WTC11 (cell line): Measurements from ENCODE around the gene USP21. TPM values are rescaled to one million over a fixed set of nuclear protein-coding genes. Genes with fewer than 3 reads are reported as not detected.

ENCODE experiments used
- ATAC-seq: fragments of 200-7000 bp; cut with Tn5 transposase; 2 replicates; pipeline ENCODE4 v1.10.0; 2021; ENCODE audit warnings: mild to moderate bottlenecking, moderate library complexity
- CTCF ChIA-PET: fragments of 300-600 bp; sonication (Branson Sonifier 250); formaldehyde crosslinking; loops from one replicate; lab custom pipeline; 2021; ENCODE audit warnings: antibody characterized with exemption; lab: Charles Lee
- POLR2A ChIA-PET: fragments of 350-600 bp; sonication (Branson Sonifier 250); formaldehyde crosslinking; loops from one replicate; lab custom pipeline; 2021; ENCODE audit warnings: antibody characterized with exemption; lab: Charles Lee
- DNase-seq: peaks from one replicate; pipeline ENCODE4 v3.0.0; 2021; ENCODE audit warnings: low spot score
- H3K27ac Mint-ChIP-seq: 2 replicates; pipeline ENCODE4 v1.8.0; 2021; ENCODE audit warnings: mixed read lengths
- H3K27me3 Mint-ChIP-seq: 2 replicates; pipeline ENCODE4 v1.8.0; 2021; ENCODE audit warnings: low read depth, mild to moderate bottlenecking, moderate library complexity, mixed read lengths
- H3K36me3 Mint-ChIP-seq: 2 replicates; pipeline ENCODE4 v1.8.0; 2021; ENCODE audit warnings: mixed read lengths
- H3K4me1 Mint-ChIP-seq: 2 replicates; pipeline ENCODE4 v1.8.0; 2022; ENCODE audit warnings: mixed read lengths
- H3K4me3 Mint-ChIP-seq: 2 replicates; pipeline ENCODE4 v1.8.0; 2021; ENCODE audit warnings: mild to moderate bottlenecking, moderate library complexity, mixed read lengths
- H3K9me3 Mint-ChIP-seq: 2 replicates; pipeline ENCODE4 v1.8.0; 2021; ENCODE audit warnings: mixed read lengths
- CREM ChIP-seq: sonication (generic); formaldehyde crosslinking; IDR thresholded peaks from 2 replicates; pipeline ENCODE4 v1.8.1; 2022; ENCODE audit warnings: mild to moderate bottlenecking, missing genetic modification reagents, moderate library complexity
- CTCF ChIP-seq: fragments of 200-600 bp; IDR thresholded peaks from 2 replicates; pipeline ENCODE4 v1.8.0; 2022; ENCODE audit warnings: antibody characterized with exemption
- E2F5 ChIP-seq: sonication (generic); formaldehyde crosslinking; IDR thresholded peaks from 2 replicates; pipeline ENCODE4 v1.8.1; 2022; ENCODE audit warnings: mild to moderate bottlenecking, moderate library complexity, missing genetic modification reagents
- EMX1 ChIP-seq: fragments of 250-450 bp; sonication (Bioruptor Pico); IDR thresholded peaks from 2 replicates; pipeline ENCODE4 v1.8.0; 2021; ENCODE audit warnings: mild to moderate bottlenecking
- FOXP4 ChIP-seq: sonication (generic); formaldehyde crosslinking; IDR thresholded peaks from 2 replicates; pipeline ENCODE4 v1.8.0; 2022; ENCODE audit warnings: mild to moderate bottlenecking, missing genetic modification reagents
- MAX ChIP-seq: sonication (generic); formaldehyde crosslinking; IDR thresholded peaks from 2 replicates; pipeline ENCODE4 v1.8.0; 2022; ENCODE audit warnings: mild to moderate bottlenecking, missing genetic modification reagents
- MYBL2 ChIP-seq: sonication (generic); formaldehyde crosslinking; IDR thresholded peaks from 2 replicates; pipeline ENCODE4 v1.8.1; 2023; ENCODE audit warnings: mild to moderate bottlenecking, moderate library complexity, missing genetic modification reagents
- NFYB ChIP-seq: sonication (generic); formaldehyde crosslinking; conservative IDR thresholded peaks from 2 replicates; pipeline ENCODE4 v1.8.0; 2022; ENCODE audit warnings: low read depth, missing genetic modification reagents
- PRDM15 ChIP-seq: sonication (generic); formaldehyde crosslinking; IDR thresholded peaks from 2 replicates; pipeline ENCODE4 v1.8.0; 2022; ENCODE audit warnings: missing genetic modification reagents
- RELA ChIP-seq: sonication (generic); formaldehyde crosslinking; IDR thresholded peaks from 2 replicates; pipeline ENCODE4 v1.8.1; 2022; ENCODE audit warnings: missing genetic modification reagents, mild to moderate bottlenecking, borderline replicate concordance
- SMAD4 ChIP-seq: sonication (generic); formaldehyde crosslinking; IDR thresholded peaks from 2 replicates; pipeline ENCODE4 v1.8.0; 2022; ENCODE audit warnings: mild to moderate bottlenecking, missing genetic modification reagents
- SP1 ChIP-seq: sonication (generic); formaldehyde crosslinking; conservative IDR thresholded peaks from 2 replicates; pipeline ENCODE4 v1.8.1; 2022; ENCODE audit warnings: missing genetic modification reagents
- USF1 ChIP-seq: sonication (generic); formaldehyde crosslinking; IDR thresholded peaks from 2 replicates; pipeline ENCODE4 v1.8.0; 2022; ENCODE audit warnings: mild to moderate bottlenecking, missing genetic modification reagents
- USF2 ChIP-seq: sonication (generic); formaldehyde crosslinking; IDR thresholded peaks from 2 replicates; pipeline ENCODE4 v1.8.1; 2023; ENCODE audit warnings: mild to moderate bottlenecking, missing genetic modification reagents, moderate library complexity
- ZNF232 ChIP-seq: sonication (generic); formaldehyde crosslinking; IDR thresholded peaks from 2 replicates; pipeline ENCODE4 v1.8.0; 2022; ENCODE audit warnings: mild to moderate bottlenecking, missing genetic modification reagents
- ZNF416 ChIP-seq: fragments of 250-450 bp; sonication (Bioruptor Pico); IDR thresholded peaks from 2 replicates; pipeline ENCODE4 v1.9.0; 2021; ENCODE audit warnings: mild to moderate bottlenecking, inconsistent platforms
- ZNF425 ChIP-seq: fragments of 250-450 bp; sonication (Bioruptor Pico); conservative IDR thresholded peaks from 2 replicates; pipeline ENCODE4 v1.9.0; 2021; ENCODE audit warnings: mild to moderate bottlenecking
- total RNA-seq: library from RNA; stranded (reverse); gene quantifications from 3 replicates; pipeline ENCODE4 v1.2.3, GENCODE V29; 2021

USP21 gene
- total RNA-seq, 1 experiment from 2014 or later: 30.8 TPM

GRCh38 chr1:161165742-161166668 is 6.7 kb downstream of the USP21 start, which contains the start of gene PPOX:
Gene PPOX (plus strand): TSS chr1:161166426. CDS start chr1:161166848, 422 bp downstream.
- ChIA-PET CTCF (interaction anchor here (0.6 to 2.8 kb wide), 30 partner anchors 8 to 274 kb away, joined by 3 to 41 read pairs (median 4); partner anchors contain the start of genes ADAMTS4, B4GALT3, DEDD and F11R), POLR2A (interaction anchor here (0.6 to 2.5 kb wide), 7 partner anchors 11 to 60 kb away, joined by 3 to 13 read pairs (median 4); partner anchors contain the start of genes ADAMTS4, B4GALT3, DEDD and TOMM40L)
- ATAC-seq (peak; percentile 95), DNase-seq (peak; percentile 94)
- Mint-ChIP-seq H3K4me1 (peaks cover 8% of the 10 kb centered on the region), H3K27ac (peak within 1 kb of the TSS; percentile 13), H3K4me3 (peak within 1 kb of the TSS; percentile 79), H3K9me3 (no peaks in the 10 kb centered on the region), H3K27me3 (no peaks in the 10 kb centered on the region), H3K36me3 (peaks cover 23% of the 10 kb centered on the region)
- TF ChIP-seq CREM (peak; percentile 64; the same call in 1 of the 2 replicates), PRDM15 (CRISPR knock-in tag) (peak; percentile 33; the same call in 1 of the 2 replicates), NFYB (CRISPR knock-in tag) (peak; percentile 83), USF2 (CRISPR knock-in tag) (peak; percentile 75), MAX (CRISPR knock-in tag) (peak; percentile 78), CTCF (peak; percentile 28; the same call in 1 of the 2 replicates), USF1 (CRISPR knock-in tag) (peak; percentile 64; the same call in 1 of the 2 replicates), FOXP4 (no peak; the same call in none of the 2 replicates), ZNF232 (CRISPR knock-in tag) (0 out of 2 replicates have a peak, but pooled peaks have one; percentile 19), EMX1 (CRISPR knock-in tag) (no peak), ZNF416 (0 out of 2 replicates have a peak, but pooled peaks have one; percentile 6), E2F5 (CRISPR knock-in tag) (0 out of 2 replicates have a peak, but pooled peaks have one; percentile 71), ZNF425 (CRISPR knock-in tag) (no peak), SP1 (CRISPR knock-in tag) (peak; percentile 88), MYBL2 (CRISPR knock-in tag) (peak; percentile 46; the same call in 1 of the 2 replicates), SMAD4 (CRISPR knock-in tag) (no peak), RELA (CRISPR knock-in tag) (no peak)
